ENCODE measurements around the gene KIRREL3. TPM values are rescaled to one million over a fixed set of nuclear protein-coding genes. Genes with fewer than 3 reads are reported as not detected.

KIRREL3 gene
- total and polyA plus RNA-seq, 9 of the 15 experiments (the other 6 are each of a cell fraction or from before 2014, with no cell fraction given), result 0.04 to 0.10 TPM; not detected in 7

DNA sequence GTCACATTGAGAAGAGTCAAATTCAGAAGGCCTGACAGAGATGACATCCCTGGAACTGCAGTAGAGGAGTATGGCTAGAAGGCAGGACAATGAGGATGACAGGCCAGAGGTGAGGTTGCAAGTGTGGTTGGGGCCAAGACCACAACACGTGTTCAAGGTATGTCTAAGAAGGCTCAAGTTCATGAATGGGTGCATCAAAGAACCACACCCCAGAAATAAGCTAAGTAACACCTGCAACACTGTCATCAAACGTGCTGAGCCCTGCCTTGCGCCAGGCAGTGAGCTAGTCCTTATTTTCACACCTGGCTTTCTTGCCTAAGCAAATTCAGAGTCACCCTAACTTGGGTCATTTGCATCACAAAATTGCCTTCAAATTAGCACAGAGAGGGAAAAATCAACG is 313.6 kb downstream of the KIRREL3 start:
- H4K20me1 ChIP-seq (replicated peaks; ENCODE audit: control insufficient read depth, insufficient read depth, low read length), result no peaks in the 10 kb centered on the region; the same call in 1 of the 2 replicates
- no peaks in the 10 kb centered on the region for H3K36me3 ChIP-seq (ENCODE audit: control insufficient read depth, insufficient read depth, low read length)
- no peaks in the 10 kb centered on the region for H3K4me1 ChIP-seq (replicated peaks in 1 of 2; ENCODE audit: control insufficient read depth in 2 of 2, insufficient read depth in 2 of 2, low read length in 2 of 2)
- ChIA-PET POLR2A (no interaction called here), CTCF (ENCODE audit: low intra/inter-chr PET ratio) (no interaction called here)
- no peak overlapping the region for H3K4me2 ChIP-seq (ENCODE audit: insufficient read depth, low read length)
- peaks cover 3 to 15% of the 10 kb centered on the region in 2 experiments; a peak in 3 of 5 replicates for H3K27me3 ChIP-seq (ENCODE audit: control insufficient read depth in 2 of 2, insufficient read depth in 2 of 2, low read length in 2 of 2)
- H3K4me3 ChIP-seq, result no peak overlapping the region
- H3K9me3 ChIP-seq (replicated peaks; ENCODE audit: control insufficient read depth, insufficient read depth, low read depth, low read length), result no peaks in the 10 kb centered on the region
- WGBS (ENCODE audit: insufficient coverage, low coverage, missing lambda C conversion rate), result 0% methylated on average over 4 of the region's 4 CpGs
- no peaks in the 10 kb centered on the region for H3K79me2 ChIP-seq (ENCODE audit: control insufficient read depth, insufficient read depth, low read length)
- FAIRE-seq, result no peak
- H3K9ac ChIP-seq (ENCODE audit: insufficient read depth in 1 of 2, low read depth in 2 of 2, low read length in 2 of 2), result no peak overlapping the region
- no peak overlapping the region for H2AFZ ChIP-seq (ENCODE audit: low read depth, low read length)
- no peaks in the 10 kb centered on the region for H3K9me1 ChIP-seq (ENCODE audit: control insufficient read depth, insufficient read depth, low read length)
- BruUV-seq (replicated peaks), result no TSS peak
- in situ Hi-C loops (cut with MboI) (no loop called here), intact Hi-C loops (cut with micrococcal nuclease) (no loop called here)
- no peak for ATAC-seq
- no peak overlapping the region for H3K27ac ChIP-seq (ENCODE audit: extremely low read depth, low read depth, low read length)
- DNase-seq (ENCODE audit: extremely low read depth in 1 of 4, low spot score in 3 of 4), result no peak
- TF ChIP-seq PYGO2 (tag; IDR thresholded peaks at IDR 0.05) (no peak), ZBTB7A (IDR thresholded peaks at IDR 0.05; ENCODE audit: borderline replicate concordance, control insufficient read depth, low read depth, low read length) (no peak), PURB (CRISPR knock-in tag; IDR thresholded peaks at IDR 0.05; ENCODE audit: low read depth) (no peak), ZNF696 (CRISPR knock-in tag; conservative IDR thresholded peaks at IDR 0.05) (no peak), ESRRA (IDR thresholded peaks at IDR 0.05; ENCODE audit: borderline replicate concordance, low read depth) (no peak), PPARD (CRISPR knock-in tag; IDR thresholded peaks at IDR 0.05) (no peak), NBN (IDR thresholded peaks at IDR 0.05; ENCODE audit: low read depth) (no peak), PML (IDR thresholded peaks at IDR 0.05; ENCODE audit: low read length) (no peak), KLF10 (CRISPR knock-in tag; IDR thresholded peaks at IDR 0.05) (no peak), FOXA3 (CRISPR knock-in tag; conservative IDR thresholded peaks at IDR 0.05 in 1 of 2, IDR thresholded peaks at IDR 0.05 in 1 of 2) (no peak), NFATC3 (IDR thresholded peaks at IDR 0.05) (no peak), KDM1A (IDR thresholded peaks at IDR 0.05) (no peak), ZNF197 (CRISPR knock-in tag; IDR thresholded peaks at IDR 0.05; ENCODE audit: low read depth) (no peak), ZNF780A (CRISPR knock-in tag; IDR thresholded peaks at IDR 0.05) (no peak)
- TF ChIP-seq, protein P1, sequence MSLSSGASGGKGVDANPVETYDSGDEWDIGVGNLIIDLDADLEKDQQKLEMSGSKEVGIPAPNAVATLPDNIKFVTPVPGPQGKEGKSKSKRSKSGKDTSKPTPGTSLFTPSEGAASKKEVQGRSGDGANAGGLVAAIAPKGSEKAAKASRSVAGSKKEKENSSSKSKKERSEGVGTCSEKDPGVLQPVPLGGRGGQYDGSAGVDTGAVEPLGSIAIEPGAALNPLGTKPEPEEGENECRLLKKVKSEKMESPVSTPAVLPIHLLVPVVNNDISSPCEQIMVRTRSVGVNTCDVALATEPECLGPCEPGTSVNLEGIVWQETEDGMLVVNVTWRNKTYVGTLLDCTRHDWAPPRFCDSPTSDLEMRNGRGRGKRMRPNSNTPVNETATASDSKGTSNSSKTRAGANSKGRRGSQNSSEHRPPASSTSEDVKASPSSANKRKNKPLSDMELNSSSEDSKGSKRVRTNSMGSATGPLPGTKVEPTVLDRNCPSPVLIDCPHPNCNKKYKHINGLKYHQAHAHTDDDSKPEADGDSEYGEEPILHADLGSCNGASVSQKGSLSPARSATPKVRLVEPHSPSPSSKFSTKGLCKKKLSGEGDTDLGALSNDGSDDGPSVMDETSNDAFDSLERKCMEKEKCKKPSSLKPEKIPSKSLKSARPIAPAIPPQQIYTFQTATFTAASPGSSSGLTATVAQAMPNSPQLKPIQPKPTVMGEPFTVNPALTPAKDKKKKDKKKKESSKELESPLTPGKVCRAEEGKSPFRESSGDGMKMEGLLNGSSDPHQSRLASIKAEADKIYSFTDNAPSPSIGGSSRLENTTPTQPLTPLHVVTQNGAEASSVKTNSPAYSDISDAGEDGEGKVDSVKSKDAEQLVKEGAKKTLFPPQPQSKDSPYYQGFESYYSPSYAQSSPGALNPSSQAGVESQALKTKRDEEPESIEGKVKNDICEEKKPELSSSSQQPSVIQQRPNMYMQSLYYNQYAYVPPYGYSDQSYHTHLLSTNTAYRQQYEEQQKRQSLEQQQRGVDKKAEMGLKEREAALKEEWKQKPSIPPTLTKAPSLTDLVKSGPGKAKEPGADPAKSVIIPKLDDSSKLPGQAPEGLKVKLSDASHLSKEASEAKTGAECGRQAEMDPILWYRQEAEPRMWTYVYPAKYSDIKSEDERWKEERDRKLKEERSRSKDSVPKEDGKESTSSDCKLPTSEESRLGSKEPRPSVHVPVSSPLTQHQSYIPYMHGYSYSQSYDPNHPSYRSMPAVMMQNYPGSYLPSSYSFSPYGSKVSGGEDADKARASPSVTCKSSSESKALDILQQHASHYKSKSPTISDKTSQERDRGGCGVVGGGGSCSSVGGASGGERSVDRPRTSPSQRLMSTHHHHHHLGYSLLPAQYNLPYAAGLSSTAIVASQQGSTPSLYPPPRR (CRISPR knock-in tag; IDR thresholded peaks at IDR 0.05; ENCODE audit: borderline replicate concordance), result no peak
- TF ChIP-seq, protein P2, sequence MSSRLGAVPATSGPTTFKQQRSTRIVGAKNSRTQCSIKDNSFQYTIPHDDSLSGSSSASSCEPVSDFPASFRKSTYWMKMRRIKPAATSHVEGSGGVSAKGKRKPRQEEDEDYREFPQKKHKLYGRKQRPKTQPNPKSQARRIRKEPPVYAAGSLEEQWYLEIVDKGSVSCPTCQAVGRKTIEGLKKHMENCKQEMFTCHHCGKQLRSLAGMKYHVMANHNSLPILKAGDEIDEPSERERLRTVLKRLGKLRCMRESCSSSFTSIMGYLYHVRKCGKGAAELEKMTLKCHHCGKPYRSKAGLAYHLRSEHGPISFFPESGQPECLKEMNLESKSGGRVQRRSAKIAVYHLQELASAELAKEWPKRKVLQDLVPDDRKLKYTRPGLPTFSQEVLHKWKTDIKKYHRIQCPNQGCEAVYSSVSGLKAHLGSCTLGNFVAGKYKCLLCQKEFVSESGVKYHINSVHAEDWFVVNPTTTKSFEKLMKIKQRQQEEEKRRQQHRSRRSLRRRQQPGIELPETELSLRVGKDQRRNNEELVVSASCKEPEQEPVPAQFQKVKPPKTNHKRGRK (tag; IDR thresholded peaks at IDR 0.05), result no peak

Data from K562 (cell line).